Natural killer cell treated with Interleukin-12 subunit alpha and Interleukin-12 subunit beta and Interleukin-15 and Interleukin-18, amount 100 ng/mL, for 72 hours (primary cell): ENCODE results near the gene CGB1. TPM values are rescaled to one million over a fixed set of nuclear protein-coding genes. Genes with fewer than 3 reads are reported as not detected.
"Not testable (repeated sequence)": the region's sequence is repeated elsewhere in the genome, so short reads cannot be mapped to it uniquely, and the experiment has no call there.

Experiments
- ATAC-seq, 2 donors: fragments of 150-1000 bp; cut with Tn5 transposase in 1 of 2; sonication (Bioruptor Pico), chemical (Tn5 transposase) in 1 of 2; 2 replicates each; pipeline ENCODE4 v1.10.0; 2021
- DNase-seq: peaks from one replicate; pipeline ENCODE4 v3.0.0; 2022; ENCODE audit warnings: low spot score
- H3K27ac Mint-ChIP-seq, 2 donors: 1 replicate in 1 of 2; 2 replicates in 1 of 2; pipeline ENCODE4 v1.8.0; 2022; ENCODE audit warnings: mixed read lengths in 2 of 2, mild to moderate bottlenecking in 1 of 2, moderate library complexity in 1 of 2
- H3K27me3 Mint-ChIP-seq, 2 donors: 1 replicate in 1 of 2; 2 replicates in 1 of 2; pipeline ENCODE4 v1.8.0; 2022; ENCODE audit warnings: mixed read lengths in 2 of 2
- H3K36me3 Mint-ChIP-seq: one replicate; pipeline ENCODE4 v1.8.0; 2022; ENCODE audit warnings: mixed read lengths
- H3K4me1 Mint-ChIP-seq, 2 donors: 1 replicate in 1 of 2; 2 replicates in 1 of 2; pipeline ENCODE4 v1.8.0; 2022; ENCODE audit warnings: low read depth in 2 of 2, mixed read lengths in 2 of 2, mild to moderate bottlenecking in 1 of 2
- H3K4me3 Mint-ChIP-seq: one replicate; pipeline ENCODE4 v1.8.0; 2022; ENCODE audit warnings: mixed read lengths
- H3K9me3 Mint-ChIP-seq: 2 replicates; pipeline ENCODE4 v1.8.0; 2022; ENCODE audit warnings: mixed read lengths
- total RNA-seq, 2 donors: library from RNA; stranded (reverse); gene quantifications; one replicate each; pipeline ENCODE4 v1.2.3, GENCODE V29; 2022

Gene CGB1
- total RNA-seq, 2 donors from 2014 or later, result not detected

GRCh38 chr19:49049834-49050233, 13.1 kb upstream of the CGB1 start:
- not testable (repeated sequence) for ATAC-seq

GRCh38 chr19:49049011-49049410, 12.3 kb upstream of the CGB1 start, which contains the start of gene CGB8:
Gene CGB8 (minus strand): TSS chr19:49049111. CDS start chr19:49048739, 372 bp downstream.
- ATAC-seq, H3K36me3 Mint-ChIP-seq, H3K27ac Mint-ChIP-seq: not testable (repeated sequence)

More at GRCh38 chr19:49049834-49050233, 13.1 kb upstream of the CGB1 start:
- H3K4me3 Mint-ChIP-seq, H3K27me3 Mint-ChIP-seq, H3K9me3 Mint-ChIP-seq, DNase-seq, H3K4me1 Mint-ChIP-seq, H3K36me3 Mint-ChIP-seq, H3K27ac Mint-ChIP-seq: not testable (repeated sequence)

DNA sequence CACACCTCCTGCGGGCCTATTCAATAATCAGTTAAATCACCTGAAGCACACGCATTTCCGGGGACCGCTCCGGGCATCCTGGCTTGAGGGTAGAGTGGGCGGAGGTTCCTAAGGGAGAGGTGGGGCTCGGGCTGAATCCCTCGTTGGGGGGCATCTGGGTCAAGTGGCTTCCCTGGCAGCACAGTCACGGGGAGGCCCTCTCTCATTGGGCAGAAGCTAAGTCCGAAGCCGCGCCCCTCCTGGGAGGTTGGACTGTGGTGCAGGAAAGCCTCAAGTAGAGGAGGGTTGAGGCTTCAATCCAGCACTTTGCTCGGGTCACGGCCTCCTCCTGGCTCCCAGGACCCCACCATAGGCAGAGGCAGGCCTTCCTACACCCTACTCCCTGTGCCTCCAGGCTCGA, 6.9 kb upstream of the CGB1 start, which contains the start of gene CGB5:
Gene CGB5, plus strand, starts transcription at position 301 of the 400 bp plus-strand sequence. CDS start 362 bp downstream, outside the sequence.
- not testable (repeated sequence) for H3K4me3 Mint-ChIP-seq, H3K9me3 Mint-ChIP-seq, H3K27ac Mint-ChIP-seq, H3K4me1 Mint-ChIP-seq, H3K27me3 Mint-ChIP-seq, ATAC-seq, DNase-seq, H3K36me3 Mint-ChIP-seq

More at GRCh38 chr19:49049011-49049410, 12.3 kb upstream of the CGB1 start, which contains the start of gene CGB8:
- not testable (repeated sequence) for H3K27me3 Mint-ChIP-seq, H3K9me3 Mint-ChIP-seq, H3K4me1 Mint-ChIP-seq, DNase-seq, H3K4me3 Mint-ChIP-seq

DNA sequence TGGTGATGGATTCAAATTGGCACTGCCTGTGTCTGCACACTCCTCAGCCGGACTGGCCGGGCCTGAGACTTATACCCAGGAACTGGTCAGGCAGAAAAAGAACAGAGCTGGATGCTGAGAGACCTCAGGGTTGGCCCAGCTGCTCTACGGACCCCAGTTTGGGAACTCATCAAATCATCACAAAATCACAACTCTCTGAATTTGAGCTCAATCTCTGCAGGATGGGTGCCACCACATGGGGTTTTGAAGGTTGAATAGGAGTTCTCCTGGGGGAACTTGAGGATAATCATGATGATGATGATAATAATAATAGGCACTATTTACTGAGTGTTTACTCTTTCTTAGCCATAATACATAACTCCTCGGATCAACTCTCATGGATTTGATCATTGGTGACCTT, 6.0 kb upstream of the CGB1 start:
- H3K4me3 Mint-ChIP-seq, H3K27ac Mint-ChIP-seq, H3K36me3 Mint-ChIP-seq, H3K9me3 Mint-ChIP-seq, DNase-seq, ATAC-seq, H3K27me3 Mint-ChIP-seq, H3K4me1 Mint-ChIP-seq: not testable (repeated sequence)

GRCh38 chr19:49042177-49042576, 5.5 kb upstream of the CGB1 start:
- no peaks in the 10 kb centered on the region for H3K36me3 Mint-ChIP-seq
- H3K27me3 Mint-ChIP-seq, result no peaks in the 10 kb centered on the region
- H3K27ac Mint-ChIP-seq, result no peak overlapping the region
- H3K9me3 Mint-ChIP-seq, result no peaks in the 10 kb centered on the region
- ATAC-seq (no peak), DNase-seq (no peak)
- H3K4me1 Mint-ChIP-seq, result no peaks in the 10 kb centered on the region
- no peak overlapping the region for H3K4me3 Mint-ChIP-seq

GRCh38 chr19:49039736-49040135, 3.0 kb upstream of the CGB1 start:
- H3K4me3 Mint-ChIP-seq, result not testable (repeated sequence)

DNA sequence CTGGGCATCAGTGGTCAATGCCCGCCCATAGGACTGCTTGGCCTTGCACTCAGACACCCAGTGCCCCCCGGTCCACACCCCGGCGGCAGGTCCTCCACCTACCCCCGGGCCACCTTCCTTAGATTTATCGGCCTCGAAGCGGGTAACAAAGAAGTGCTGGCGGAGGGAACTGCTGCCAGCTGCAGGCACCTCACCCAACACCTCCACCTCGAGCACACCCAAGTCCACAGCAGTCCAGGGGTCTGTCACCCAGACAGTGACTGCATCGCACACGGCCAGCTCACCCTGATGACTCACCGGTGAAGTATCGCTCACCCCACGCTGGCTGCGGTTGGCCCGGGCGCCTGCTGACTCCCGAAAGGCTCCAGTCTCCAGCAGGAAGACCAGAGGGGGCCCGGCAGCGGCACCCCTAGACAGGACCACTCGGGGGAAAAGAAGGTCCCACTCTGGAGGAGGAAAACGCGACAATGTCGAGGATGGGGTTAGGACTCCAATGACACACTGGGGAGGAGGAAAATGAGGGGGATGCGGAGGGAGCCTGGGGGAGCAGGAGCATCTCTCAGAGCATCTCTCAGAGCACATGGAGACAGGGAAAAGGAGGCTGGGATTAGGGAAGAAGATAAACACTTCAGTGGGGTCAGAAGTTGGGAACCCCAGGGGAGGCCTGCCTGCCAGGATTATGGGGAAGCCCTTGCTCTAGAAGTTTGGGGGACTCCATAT, 2.0 kb upstream of the CGB1 start:
- not testable (repeated sequence) for H3K9me3 Mint-ChIP-seq, DNase-seq, H3K4me3 Mint-ChIP-seq, ATAC-seq, H3K27ac Mint-ChIP-seq, H3K4me1 Mint-ChIP-seq, H3K36me3 Mint-ChIP-seq, H3K27me3 Mint-ChIP-seq

More at GRCh38 chr19:49039736-49040135, 3.0 kb upstream of the CGB1 start:
- ATAC-seq, H3K36me3 Mint-ChIP-seq, H3K27ac Mint-ChIP-seq, H3K9me3 Mint-ChIP-seq, H3K4me1 Mint-ChIP-seq, H3K27me3 Mint-ChIP-seq, DNase-seq: not testable (repeated sequence)

GRCh38 chr19:49038111-49038510, 1.4 kb upstream of the CGB1 start:
- not testable (repeated sequence) for H3K4me3 Mint-ChIP-seq, H3K27me3 Mint-ChIP-seq, H3K27ac Mint-ChIP-seq, H3K36me3 Mint-ChIP-seq, H3K9me3 Mint-ChIP-seq, DNase-seq, H3K4me1 Mint-ChIP-seq, ATAC-seq

DNA sequence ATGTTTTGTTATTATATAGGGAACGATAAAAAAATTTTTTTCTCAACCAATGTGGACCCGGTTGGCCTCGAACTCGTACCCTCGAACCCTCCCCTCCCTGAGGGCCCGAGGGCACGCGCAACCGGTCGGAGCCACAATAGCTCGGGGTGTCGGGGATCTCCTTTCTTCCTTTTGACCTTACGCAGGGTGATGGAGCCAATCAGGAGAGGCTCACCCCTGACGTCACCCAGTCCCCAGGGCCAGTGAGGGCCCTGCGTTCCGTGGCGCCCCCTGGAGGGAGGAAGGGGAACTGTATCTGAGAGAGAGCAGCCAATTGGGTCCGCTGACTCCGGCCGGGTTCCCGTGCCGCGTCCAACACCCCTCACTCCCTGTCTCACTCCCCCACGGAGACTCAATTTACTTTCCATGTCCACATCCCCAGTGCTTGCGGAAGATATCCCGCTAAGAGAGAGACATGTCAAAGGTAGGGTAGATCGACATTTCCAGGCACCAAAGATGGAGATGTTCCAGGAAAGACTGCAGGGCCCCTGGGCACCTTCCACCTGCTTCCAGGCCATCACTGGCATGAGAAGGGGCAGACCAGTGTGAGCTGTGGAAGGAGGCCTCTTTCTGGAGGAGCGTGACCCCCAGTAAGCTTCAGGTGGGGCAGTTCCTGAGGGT, 4.9 kb downstream of the CGB1 start, which contains the start of gene CGB2:
Gene CGB2, plus strand, starts transcription at position 249 of the 660 bp plus-strand sequence. Its CDS starts 206 bp downstream, at position 455.
- H3K4me1 Mint-ChIP-seq, H3K27me3 Mint-ChIP-seq, H3K4me3 Mint-ChIP-seq, H3K9me3 Mint-ChIP-seq, H3K36me3 Mint-ChIP-seq: not testable (repeated sequence)
- peak within 1 kb of the TSS; percentile 35 to 68 for H3K27ac Mint-ChIP-seq
- ATAC-seq, result peak; percentile 85 to 88
- DNase-seq, result peak; percentile 81

GRCh38 chr19:49030323-49030722, 6.4 kb downstream of the CGB1 start:
- H3K27me3 Mint-ChIP-seq, H3K4me1 Mint-ChIP-seq, H3K36me3 Mint-ChIP-seq, H3K4me3 Mint-ChIP-seq, H3K27ac Mint-ChIP-seq, DNase-seq, H3K9me3 Mint-ChIP-seq, ATAC-seq: not testable (repeated sequence)

GRCh38 chr19:49029749-49030148, 6.9 kb downstream of the CGB1 start:
- H3K4me3 Mint-ChIP-seq, result not testable (repeated sequence)

DNA sequence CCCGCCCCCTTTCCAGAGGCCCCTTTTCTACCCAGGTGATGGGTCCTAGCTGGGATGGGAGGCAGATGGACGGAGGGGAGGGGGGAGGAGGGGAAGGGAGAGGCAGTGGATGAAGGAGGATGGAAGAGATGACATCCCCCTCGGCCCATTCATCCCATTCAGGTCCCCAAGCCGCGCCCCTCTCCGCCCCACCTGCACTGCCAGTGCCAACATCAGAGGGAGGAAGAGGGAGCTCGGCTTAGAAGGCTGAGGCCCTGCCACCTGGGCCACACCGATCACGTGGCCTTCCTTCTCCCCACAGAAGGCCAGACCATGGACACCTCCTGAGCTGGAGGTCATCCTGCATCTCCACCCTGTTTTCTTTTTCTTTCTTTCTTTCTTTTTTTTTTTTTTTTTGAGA, 8.0 kb downstream of the CGB1 start:
- H3K27ac Mint-ChIP-seq, H3K4me1 Mint-ChIP-seq, H3K36me3 Mint-ChIP-seq, H3K9me3 Mint-ChIP-seq, H3K4me3 Mint-ChIP-seq, ATAC-seq, H3K27me3 Mint-ChIP-seq, DNase-seq: not testable (repeated sequence)

More at GRCh38 chr19:49029749-49030148, 6.9 kb downstream of the CGB1 start:
- H3K4me1 Mint-ChIP-seq, H3K27ac Mint-ChIP-seq, ATAC-seq, H3K36me3 Mint-ChIP-seq, DNase-seq, H3K9me3 Mint-ChIP-seq, H3K27me3 Mint-ChIP-seq: not testable (repeated sequence)

- not testable (repeated sequence) for H3K27me3 Mint-ChIP-seq, H3K4me1 Mint-ChIP-seq, DNase-seq, H3K9me3 Mint-ChIP-seq, ATAC-seq, H3K4me3 Mint-ChIP-seq, H3K27ac Mint-ChIP-seq, H3K36me3 Mint-ChIP-seq
Measured at GRCh38 chr19:49025599-49025998, 11.1 kb downstream of the CGB1 start.

- not testable (repeated sequence) for H3K4me1 Mint-ChIP-seq, H3K36me3 Mint-ChIP-seq, H3K4me3 Mint-ChIP-seq, DNase-seq, H3K27ac Mint-ChIP-seq, H3K27me3 Mint-ChIP-seq, H3K9me3 Mint-ChIP-seq, ATAC-seq
Measured at GRCh38 chr19:49025088-49025487, 11.6 kb downstream of the CGB1 start.
